Astrocyte (in vitro differentiated cells and primary cell): ENCODE measurements around the gene HAPLN2. TPM values are rescaled to one million over a fixed set of nuclear protein-coding genes. Genes with fewer than 3 reads are reported as not detected.
A peak's percentile ranks its signal among the peaks of the same experiment; 100 is the strongest.
"Not testable (repeated sequence)": the region's sequence is repeated elsewhere in the genome, so short reads cannot be mapped to it uniquely, and the experiment has no call there.

Experiments
- DNase-seq: peaks from one replicate; pipeline ENCODE4 v3.0.0-alpha.2; 2010; ENCODE audit warnings: low read depth
- FAIRE-seq: peaks from 2 replicates; lab custom pipeline; 2011; peaks lifted over from hg19 to GRCh38; lab: Jason Lieb, UNC
- H2AFZ ChIP-seq: 2 replicates; pipeline ENCODE4 v1.6.0; 2012; ENCODE audit warnings: low read depth, low read length, inconsistent platforms
- H3K27ac ChIP-seq: 2 replicates; pipeline ENCODE4 v1.5.1; 2011; ENCODE audit warnings: low read depth, low read length, inconsistent platforms
- H3K27me3 ChIP-seq: 2 replicates; pipeline ENCODE4 v1.6.0; 2011; ENCODE audit warnings: low read length, inconsistent platforms; ENCODE audit not compliant: insufficient read depth
- H3K36me3 ChIP-seq: 2 replicates; pipeline ENCODE4 v1.5.1; 2011; ENCODE audit warnings: low read length, inconsistent platforms; ENCODE audit not compliant: insufficient read depth
- H3K4me1 ChIP-seq: 2 replicates; pipeline ENCODE4 v1.5.1; 2011; ENCODE audit warnings: low read length, inconsistent platforms; ENCODE audit not compliant: insufficient read depth
- H3K4me2 ChIP-seq: 2 replicates; pipeline ENCODE4 v1.6.0; 2012; ENCODE audit warnings: low read length, inconsistent platforms
- H3K4me3 ChIP-seq: 2 replicates; pipeline ENCODE4 v1.5.1; 2011; ENCODE audit warnings: low read depth, mild to moderate bottlenecking, low read length, inconsistent platforms; ENCODE audit not compliant: insufficient read depth
- H3K79me2 ChIP-seq: 2 replicates; pipeline ENCODE4 v1.6.0; 2012; ENCODE audit warnings: mild to moderate bottlenecking, low read length, inconsistent platforms; ENCODE audit not compliant: insufficient read depth
- H3K9ac ChIP-seq: 2 replicates; pipeline ENCODE4 v1.6.0; 2012; ENCODE audit warnings: mild to moderate bottlenecking, low read length, inconsistent platforms
- H3K9me3 ChIP-seq: 2 replicates; pipeline ENCODE4 v1.5.1; 2012; ENCODE audit warnings: low read depth, mild to moderate bottlenecking, low read length, inconsistent platforms; ENCODE audit not compliant: insufficient read depth
- H4K20me1 ChIP-seq: 2 replicates; pipeline ENCODE4 v1.6.0; 2012; ENCODE audit warnings: low read length, inconsistent platforms; ENCODE audit not compliant: insufficient read depth
- H3K27ac Mint-ChIP-seq: one replicate; pipeline ENCODE4 v1.8.0; 2021; ENCODE audit warnings: mild to moderate bottlenecking, mixed read lengths; ENCODE audit not compliant: unreplicated experiment
- H3K27me3 Mint-ChIP-seq: one replicate; pipeline ENCODE4 v1.8.0; 2021; ENCODE audit warnings: low read depth, mixed read lengths; ENCODE audit not compliant: unreplicated experiment
- H3K36me3 Mint-ChIP-seq: one replicate; pipeline ENCODE4 v1.8.0; 2021; ENCODE audit warnings: low read depth, mixed read lengths; ENCODE audit not compliant: unreplicated experiment
- H3K4me1 Mint-ChIP-seq: one replicate; pipeline ENCODE4 v1.8.0; 2021; ENCODE audit warnings: low read depth, mixed read lengths; ENCODE audit not compliant: unreplicated experiment
- H3K4me3 Mint-ChIP-seq: one replicate; pipeline ENCODE4 v1.8.0; 2021; ENCODE audit warnings: mild to moderate bottlenecking, moderate library complexity, mixed read lengths; ENCODE audit not compliant: unreplicated experiment
- H3K9me3 Mint-ChIP-seq: one replicate; pipeline ENCODE4 v1.8.0; 2021; ENCODE audit warnings: mild to moderate bottlenecking, mixed read lengths; ENCODE audit not compliant: unreplicated experiment
- CTCF ChIP-seq: IDR thresholded peaks from 2 replicates; pipeline ENCODE4 v1.5.1; 2011; ENCODE audit warnings: low read depth, mild to moderate bottlenecking, inconsistent platforms, low read length, moderate library complexity; ENCODE audit not compliant: insufficient read depth
- EZH2 ChIP-seq: IDR thresholded peaks from 2 replicates; pipeline ENCODE4 v1.6.1; 2012; ENCODE audit warnings: mild to moderate bottlenecking, low read length, inconsistent platforms; ENCODE audit not compliant: insufficient read depth
- total RNA-seq: library from RNA; stranded (reverse); gene quantifications from 2 replicates; pipeline ENCODE4 v1.2.1, GENCODE V29; 2021

HAPLN2 gene
- total RNA-seq, 1 donor from 2014 or later, result not detected

- no peak for FAIRE-seq
- Histone ChIP-seq H3K27me3 (peaks cover 48% of the 10 kb centered on the region), H3K27ac (no peak overlapping the region)
These were observed 8.2 kb downstream of the HAPLN2 start for GRCh38 chr1:156627313-156627880.

GRCh38 chr1:156629823-156630449 is 10.7 kb downstream of the HAPLN2 start:
- H3K27ac ChIP-seq, result no peak overlapping the region
- H3K4me1 ChIP-seq, result peaks cover 6% of the 10 kb centered on the region
- Mint-ChIP-seq H3K9me3 (no peaks in the 10 kb centered on the region), H3K36me3 (no peaks in the 10 kb centered on the region), H3K4me1 (peaks cover 3% of the 10 kb centered on the region), H3K27ac (no peak overlapping the region), H3K27me3 (peaks cover 58% of the 10 kb centered on the region), H3K4me3 (no peak overlapping the region)
- H3K9me3 ChIP-seq, result no peaks in the 10 kb centered on the region
- H2AFZ ChIP-seq, result no peak overlapping the region
- no peak overlapping the region for H3K4me2 ChIP-seq
- no peaks in the 10 kb centered on the region for H3K79me2 ChIP-seq
- no peaks in the 10 kb centered on the region for H4K20me1 ChIP-seq
- peaks cover 48% of the 10 kb centered on the region for H3K27me3 ChIP-seq
- no peak overlapping the region for H3K9ac ChIP-seq
- no peak overlapping the region for H3K4me3 ChIP-seq
- TF ChIP-seq EZH2 (no peak), CTCF (no peak)
- FAIRE-seq (no peak), DNase-seq (no peak)
- no peaks in the 10 kb centered on the region for H3K36me3 ChIP-seq

More at GRCh38 chr1:156627313-156627880, 8.2 kb downstream of the HAPLN2 start:
- H3K9me3 ChIP-seq, result no peaks in the 10 kb centered on the region
- H3K9me3 Mint-ChIP-seq, result no peaks in the 10 kb centered on the region
- TF ChIP-seq CTCF (peak; percentile 76), EZH2 (no peak)
- no peak overlapping the region for H2AFZ ChIP-seq
- H3K4me2 ChIP-seq, result no peak overlapping the region
- H3K4me1 Mint-ChIP-seq, result peaks cover 3% of the 10 kb centered on the region
- no peaks in the 10 kb centered on the region for H3K36me3 ChIP-seq
- peaks cover 6% of the 10 kb centered on the region for H3K4me1 ChIP-seq
- H3K4me3 ChIP-seq, result no peak overlapping the region
- no peak overlapping the region for H3K4me3 Mint-ChIP-seq
- DNase-seq, result peak; percentile 23
- H3K9ac ChIP-seq, result no peak overlapping the region
- no peak overlapping the region for H3K27ac Mint-ChIP-seq
- H3K36me3 Mint-ChIP-seq, result no peaks in the 10 kb centered on the region
- H3K79me2 ChIP-seq, result no peaks in the 10 kb centered on the region
- peaks cover 56% of the 10 kb centered on the region for H3K27me3 Mint-ChIP-seq
- H4K20me1 ChIP-seq, result no peaks in the 10 kb centered on the region

GRCh38 chr1:156631152-156631551 is 11.9 kb downstream of the HAPLN2 start:
- H3K9me3 ChIP-seq, H3K9me3 Mint-ChIP-seq, FAIRE-seq, H4K20me1 ChIP-seq, H3K4me1 ChIP-seq, H3K4me2 ChIP-seq, H3K36me3 ChIP-seq, H3K4me3 Mint-ChIP-seq, H3K79me2 ChIP-seq, DNase-seq, H3K36me3 Mint-ChIP-seq, H3K27ac ChIP-seq, H2AFZ ChIP-seq, H3K27ac Mint-ChIP-seq, H3K4me3 ChIP-seq, H3K9ac ChIP-seq, H3K4me1 Mint-ChIP-seq: not testable (repeated sequence)
- peaks cover 58% of the 10 kb centered on the region for H3K27me3 Mint-ChIP-seq
- H3K27me3 ChIP-seq, result peaks cover 47% of the 10 kb centered on the region
